ENCODE results near the gene VWA5B1. TPM values are rescaled to one million over a fixed set of nuclear protein-coding genes. Genes with fewer than 3 reads are reported as not detected.

VWA5B1 gene
- total RNA-seq, 1 experiment from 2014 or later, result not detected

GRCh38 chr1:20342294-20343148, 51.8 kb downstream of the VWA5B1 start:
- Histone ChIP-seq H3K9me2 (replicated peaks; ENCODE audit: low read length) (no peaks in the 10 kb centered on the region), H3K9me3 (ENCODE audit: low read length) (no peaks in the 10 kb centered on the region), H3F3A (ENCODE audit: low read length, unreplicated experiment) (no peaks in the 10 kb centered on the region), H3K27ac (ENCODE audit: low read length) (no peak overlapping the region), H3K27me3 (ENCODE audit: low read length) (no peaks in the 10 kb centered on the region), H3K36me3 (ENCODE audit: low read depth, low read length) (no peaks in the 10 kb centered on the region), H3K4me3 (ENCODE audit: low read length) (no peak overlapping the region), H3K79me2 (ENCODE audit: low read length) (no peaks in the 10 kb centered on the region), H3K4me2 (ENCODE audit: low read length) (no peak overlapping the region), H2AFZ (ENCODE audit: low read length) (no peak overlapping the region), H4K20me1 (ENCODE audit: low read length) (no peaks in the 10 kb centered on the region), H3K4me1 (ENCODE audit: insufficient read depth, low read length) (no peaks in the 10 kb centered on the region), H3K9ac (ENCODE audit: low read length) (no peak overlapping the region)
- intact Hi-C loops (cut with micrococcal nuclease), result no loop called here
- no TSS peak for BruUV-seq (replicated peaks)
- POLR2A ChIA-PET (ENCODE audit: unreplicated experiment), result no interaction called here
- ATAC-seq (no peak), DNase-seq (no peak)
- TF ChIP-seq EZH2phosphoT487 (IDR thresholded peaks at IDR 0.05; ENCODE audit: borderline replicate concordance, low read length), result no peak
- TF ChIP-seq CTCF (conservative IDR thresholded peaks at IDR 0.05; ENCODE audit: low read depth, low read length), result no peak
- no peak for TF ChIP-seq EZH2 (IDR thresholded peaks at IDR 0.05; ENCODE audit: low read length, unreplicated experiment)
- CTCF ChIA-PET, result no interaction called here

GRCh38 chr1:20343149-20343937, 52.7 kb downstream of the VWA5B1 start:
- Histone ChIP-seq H3K9me2 (replicated peaks; ENCODE audit: low read length) (no peaks in the 10 kb centered on the region), H3K4me2 (ENCODE audit: low read length) (no peak overlapping the region), H2AFZ (ENCODE audit: low read length) (no peak overlapping the region), H3K36me3 (ENCODE audit: low read depth, low read length) (no peaks in the 10 kb centered on the region), H3K4me1 (ENCODE audit: insufficient read depth, low read length) (no peaks in the 10 kb centered on the region), H3K9ac (ENCODE audit: low read length) (no peak overlapping the region), H3K4me3 (ENCODE audit: low read length) (no peak overlapping the region), H3K79me2 (ENCODE audit: low read length) (no peaks in the 10 kb centered on the region), H3K27me3 (ENCODE audit: low read length) (no peaks in the 10 kb centered on the region), H4K20me1 (ENCODE audit: low read length) (no peaks in the 10 kb centered on the region), H3K27ac (ENCODE audit: low read length) (no peak overlapping the region), H3K9me3 (ENCODE audit: low read length) (no peaks in the 10 kb centered on the region), H3F3A (ENCODE audit: low read length, unreplicated experiment) (no peaks in the 10 kb centered on the region)
- ATAC-seq (no peak), DNase-seq (no peak)
- BruUV-seq (replicated peaks), result no TSS peak
- ChIA-PET POLR2A (ENCODE audit: unreplicated experiment) (no interaction called here), CTCF (no interaction called here)
- intact Hi-C loops (cut with micrococcal nuclease), result no loop called here
- TF ChIP-seq EZH2 (IDR thresholded peaks at IDR 0.05; ENCODE audit: low read length, unreplicated experiment) (no peak), CTCF (conservative IDR thresholded peaks at IDR 0.05; ENCODE audit: low read depth, low read length) (no peak), EZH2phosphoT487 (IDR thresholded peaks at IDR 0.05; ENCODE audit: borderline replicate concordance, low read length) (no peak)

- ATAC-seq, result no peak
- CTCF ChIA-PET, result no interaction called here
Measured at GRCh38 chr1:20343938-20344302, 53.2 kb downstream of the VWA5B1 start.

More at GRCh38 chr1:20343938-20344302, 53.2 kb downstream of the VWA5B1 start:
- H4K20me1 ChIP-seq (ENCODE audit: low read length), result no peaks in the 10 kb centered on the region
- POLR2A ChIA-PET (ENCODE audit: unreplicated experiment), result no interaction called here
- no peak overlapping the region for H2AFZ ChIP-seq (ENCODE audit: low read length)
- no peak for TF ChIP-seq EZH2 (IDR thresholded peaks at IDR 0.05; ENCODE audit: low read length, unreplicated experiment)
- no TSS peak for BruUV-seq (replicated peaks)
- H3K79me2 ChIP-seq (ENCODE audit: low read length), result no peaks in the 10 kb centered on the region
- H3K4me2 ChIP-seq (ENCODE audit: low read length), result no peak overlapping the region
- no peak overlapping the region for H3K4me3 ChIP-seq (ENCODE audit: low read length)
- intact Hi-C loops (cut with micrococcal nuclease), result no loop called here
- no peaks in the 10 kb centered on the region for H3F3A ChIP-seq (ENCODE audit: low read length, unreplicated experiment)
- no peaks in the 10 kb centered on the region for H3K9me3 ChIP-seq (ENCODE audit: low read length)
- H3K36me3 ChIP-seq (ENCODE audit: low read depth, low read length), result no peaks in the 10 kb centered on the region
- no peaks in the 10 kb centered on the region for H3K9me2 ChIP-seq (replicated peaks; ENCODE audit: low read length)
- no peak for DNase-seq
- H3K27ac ChIP-seq (ENCODE audit: low read length), result no peak overlapping the region
- H3K9ac ChIP-seq (ENCODE audit: low read length), result no peak overlapping the region
- no peaks in the 10 kb centered on the region for H3K4me1 ChIP-seq (ENCODE audit: insufficient read depth, low read length)
- no peaks in the 10 kb centered on the region for H3K27me3 ChIP-seq (ENCODE audit: low read length)

Measured in PC-3 (cell line).